Measurements from ENCODE around the gene CDC40.
A peak's percentile ranks its signal among the peaks of the same experiment; 100 is the strongest.

CDC40 gene

GRCh38 chr6:110180228-110181008 is at the start of gene CDC40:
TSS of gene CDC40 (plus strand) at chr6:110180427. CDS start at chr6:110180445, 18 bp downstream.
- DNase-seq, result peak; percentile 66

- no peak for DNase-seq
These were observed 42.0 kb upstream of the CDC40 start for GRCh38 chr6:110137924-110138887.

GRCh38 chr6:110139052-110139451 is 41.2 kb upstream of the CDC40 start:
- no peak for DNase-seq

GRCh38 chr6:110140650-110141049 is 39.6 kb upstream of the CDC40 start:
- DNase-seq, result no peak

- no peak for DNase-seq
These were observed 32.4 kb upstream of the CDC40 start for GRCh38 chr6:110147870-110148269.

- no peak for DNase-seq
These were observed 21.7 kb upstream of the CDC40 start for GRCh38 chr6:110158479-110158878.

GRCh38 chr6:110170081-110170480 is 10.1 kb upstream of the CDC40 start:
- no peak for DNase-seq

GRCh38 chr6:110173506-110174132 is 6.6 kb upstream of the CDC40 start:
- DNase-seq, result no peak

GRCh38 chr6:110178626-110179405 is 1.4 kb upstream of the CDC40 start:
- peak; percentile 47 for DNase-seq

GRCh38 chr6:110179406-110180227 is 610 bp upstream of the CDC40 start, which contains the start of gene WASF1:
TSS of gene WASF1 (minus strand) at chr6:110179670. CDS start at chr6:110127601, 52,069 bp downstream.
- peak; percentile 95 for DNase-seq

GRCh38 chr6:110181131-110182030 is 1.2 kb downstream of the CDC40 start:
- peak; percentile 40 for DNase-seq

- DNase-seq, result no peak
These were observed 3.2 kb downstream of the CDC40 start for GRCh38 chr6:110183292-110183885.

- peak; percentile 10 for DNase-seq
These were observed 5.7 kb downstream of the CDC40 start for GRCh38 chr6:110185879-110186278.

- no peak for DNase-seq
These were observed 8.6 kb downstream of the CDC40 start for GRCh38 chr6:110188791-110189190.

GRCh38 chr6:110190726-110191125 is 10.5 kb downstream of the CDC40 start:
- no peak for DNase-seq

- no peak for DNase-seq
These were observed 11.2 kb downstream of the CDC40 start for GRCh38 chr6:110191477-110191876.

- DNase-seq, result no peak
These were observed 15.4 kb downstream of the CDC40 start for GRCh38 chr6:110195639-110196038.

GRCh38 chr6:110196874-110197273 is 16.6 kb downstream of the CDC40 start:
- DNase-seq, result no peak

GRCh38 chr6:110198561-110198960 is 18.3 kb downstream of the CDC40 start:
- no peak for DNase-seq
